Stimulated activated memory B cell treated with anti-CD40 and anti-IgM and Interleukin-4, amounts not matched to agents 10 μg/mL and 1 μg/mL and 100 μg/mL, for 72 hours (primary cell): Measurements from ENCODE around the gene KCNC1.

Experiments
- ATAC-seq: fragments of 150-1000 bp; cut with Tn5 transposase; 2 replicates; pipeline ENCODE4 v1.10.0; 2021
- H3K27ac Mint-ChIP-seq: one replicate; pipeline ENCODE4 v1.8.0; 2022; ENCODE audit warnings: mild to moderate bottlenecking, mixed read lengths
- H3K27me3 Mint-ChIP-seq: one replicate; pipeline ENCODE4 v1.8.0; 2022; ENCODE audit warnings: mixed read lengths
- H3K36me3 Mint-ChIP-seq: one replicate; pipeline ENCODE4 v1.8.0; 2022; ENCODE audit warnings: mixed read lengths
- H3K4me1 Mint-ChIP-seq: one replicate; pipeline ENCODE4 v1.8.0; 2022; ENCODE audit warnings: mixed read lengths
- H3K4me3 Mint-ChIP-seq: one replicate; pipeline ENCODE4 v1.8.0; 2022; ENCODE audit warnings: mild to moderate bottlenecking, moderate library complexity, mixed read lengths
- H3K9me3 Mint-ChIP-seq: one replicate; pipeline ENCODE4 v1.8.0; 2022; ENCODE audit warnings: mixed read lengths

Gene KCNC1

DNA sequence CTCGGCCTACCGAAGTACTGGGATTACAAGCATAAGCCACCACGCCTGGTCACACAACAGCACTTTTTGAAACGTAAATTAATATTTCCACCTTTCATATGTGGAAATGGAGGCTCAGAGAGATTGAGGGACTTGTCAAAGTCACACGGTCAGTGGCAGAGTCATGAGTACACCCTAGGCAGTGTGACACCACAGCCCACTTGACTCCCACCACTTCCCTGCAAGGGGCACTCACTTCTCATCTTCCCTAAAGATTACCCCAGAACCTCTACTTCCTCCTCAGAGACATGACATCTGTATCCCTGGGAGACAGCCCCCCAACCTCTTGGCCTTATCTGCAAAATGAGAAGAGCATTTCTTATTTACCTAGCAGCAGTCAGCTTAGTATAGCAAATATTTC is 31.7 kb upstream of the KCNC1 start:
- H3K4me3 Mint-ChIP-seq = no peak overlapping the region

DNA sequence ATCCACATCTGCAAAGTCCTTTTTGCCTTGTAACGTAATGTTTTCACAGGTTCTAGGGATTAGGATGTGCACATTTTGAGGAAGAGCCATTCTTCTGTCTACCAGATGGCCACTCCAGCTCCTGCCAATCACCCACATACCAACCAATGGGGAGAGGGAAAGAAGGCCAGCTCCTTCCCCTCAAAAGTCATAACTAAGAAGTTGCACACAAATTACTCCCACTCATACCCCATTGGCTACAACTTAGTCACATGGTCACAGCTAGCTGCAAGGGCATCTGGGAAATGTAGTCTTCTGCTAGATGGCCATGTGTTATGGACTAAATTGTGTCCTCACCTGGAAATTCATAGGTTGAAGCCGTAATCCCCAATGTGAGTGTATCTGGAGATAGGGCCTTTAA is 30.6 kb upstream of the KCNC1 start:
- no peak overlapping the region for H3K4me3 Mint-ChIP-seq
- no peaks in the 10 kb centered on the region for H3K36me3 Mint-ChIP-seq
- H3K4me1 Mint-ChIP-seq = no peaks in the 10 kb centered on the region
- peaks cover 7% of the 10 kb centered on the region for H3K9me3 Mint-ChIP-seq
- no peak for ATAC-seq
- peaks cover 21% of the 10 kb centered on the region for H3K27me3 Mint-ChIP-seq
- no peak overlapping the region for H3K27ac Mint-ChIP-seq

More for the DNA sequence above, 31.7 kb upstream of the KCNC1 start:
- Mint-ChIP-seq H3K36me3 (no peaks in the 10 kb centered on the region), H3K9me3 (peaks cover 7% of the 10 kb centered on the region), H3K27me3 (peaks cover 29% of the 10 kb centered on the region), H3K27ac (no peak overlapping the region), H3K4me1 (no peaks in the 10 kb centered on the region)
- no peak for ATAC-seq

DNA sequence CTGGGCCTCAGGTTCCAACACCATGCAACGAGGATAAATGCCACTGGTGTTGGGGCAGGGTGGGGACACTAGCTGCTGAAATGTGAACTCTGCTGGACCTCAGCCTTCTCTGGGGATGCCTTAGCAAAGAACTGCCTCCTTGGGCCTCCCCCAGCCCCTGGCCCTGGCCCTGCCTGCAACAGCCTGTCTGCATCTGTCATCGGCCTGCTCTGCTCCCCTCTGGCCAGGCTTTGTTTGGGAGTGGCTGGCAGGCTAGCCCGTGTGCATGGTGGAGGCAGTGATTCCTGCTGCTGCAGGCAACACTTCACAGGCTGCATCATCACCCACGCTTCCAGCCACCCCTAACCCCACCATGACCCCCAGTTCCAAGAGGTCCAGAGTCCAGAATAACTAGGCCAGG is 26.8 kb upstream of the KCNC1 start:
- no peak for ATAC-seq
- Mint-ChIP-seq H3K9me3 (peaks cover 7% of the 10 kb centered on the region), H3K36me3 (no peaks in the 10 kb centered on the region), H3K4me3 (no peak overlapping the region), H3K4me1 (no peaks in the 10 kb centered on the region), H3K27ac (no peak overlapping the region), H3K27me3 (peaks cover 12% of the 10 kb centered on the region)

DNA sequence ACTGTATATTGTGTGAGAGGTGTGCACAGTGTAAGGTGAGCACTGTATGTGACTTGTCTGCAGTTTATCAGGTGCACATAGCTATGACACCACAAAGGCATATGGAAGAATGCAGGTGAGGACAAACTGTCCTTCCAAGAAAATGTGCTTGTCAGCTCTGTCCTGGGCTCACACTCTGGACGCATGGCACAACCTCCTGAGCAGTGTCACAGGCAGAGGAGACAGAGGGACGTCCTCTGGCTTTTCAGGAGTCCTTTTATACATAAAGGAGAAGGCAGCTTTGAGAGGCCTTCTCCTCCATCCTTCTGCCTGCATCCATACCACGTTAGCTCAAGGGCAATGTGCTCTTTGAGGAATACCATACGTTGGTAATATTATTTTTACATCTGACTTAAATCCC is 22.7 kb upstream of the KCNC1 start:
- Mint-ChIP-seq H3K9me3 (no peaks in the 10 kb centered on the region), H3K27me3 (no peaks in the 10 kb centered on the region), H3K4me3 (no peak overlapping the region), H3K27ac (no peak overlapping the region), H3K36me3 (no peaks in the 10 kb centered on the region), H3K4me1 (no peaks in the 10 kb centered on the region)
- no peak for ATAC-seq

DNA sequence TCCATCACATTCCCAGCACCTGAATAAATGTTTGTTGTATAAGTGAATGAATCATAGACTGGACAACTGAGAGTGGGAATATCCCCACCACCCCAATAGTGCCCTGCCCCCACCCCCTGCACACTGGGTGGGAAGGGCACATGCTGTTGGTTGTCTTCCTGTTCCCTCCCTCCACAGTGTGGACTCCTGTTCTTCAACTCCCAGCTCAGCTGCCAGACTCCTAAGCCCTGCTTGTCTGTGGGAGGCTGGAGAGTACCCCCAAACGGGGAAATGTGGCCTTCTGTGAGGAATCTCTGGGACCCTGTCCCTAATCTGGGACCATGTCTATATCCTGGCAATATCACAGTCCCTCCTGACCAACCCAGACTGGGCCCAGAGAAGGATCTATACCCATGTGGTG is 20.7 kb upstream of the KCNC1 start:
- no peaks in the 10 kb centered on the region for H3K4me1 Mint-ChIP-seq
- no peaks in the 10 kb centered on the region for H3K36me3 Mint-ChIP-seq
- H3K27ac Mint-ChIP-seq = no peak overlapping the region
- no peaks in the 10 kb centered on the region for H3K27me3 Mint-ChIP-seq
- H3K9me3 Mint-ChIP-seq = no peaks in the 10 kb centered on the region
- ATAC-seq = no peak
- no peak overlapping the region for H3K4me3 Mint-ChIP-seq

DNA sequence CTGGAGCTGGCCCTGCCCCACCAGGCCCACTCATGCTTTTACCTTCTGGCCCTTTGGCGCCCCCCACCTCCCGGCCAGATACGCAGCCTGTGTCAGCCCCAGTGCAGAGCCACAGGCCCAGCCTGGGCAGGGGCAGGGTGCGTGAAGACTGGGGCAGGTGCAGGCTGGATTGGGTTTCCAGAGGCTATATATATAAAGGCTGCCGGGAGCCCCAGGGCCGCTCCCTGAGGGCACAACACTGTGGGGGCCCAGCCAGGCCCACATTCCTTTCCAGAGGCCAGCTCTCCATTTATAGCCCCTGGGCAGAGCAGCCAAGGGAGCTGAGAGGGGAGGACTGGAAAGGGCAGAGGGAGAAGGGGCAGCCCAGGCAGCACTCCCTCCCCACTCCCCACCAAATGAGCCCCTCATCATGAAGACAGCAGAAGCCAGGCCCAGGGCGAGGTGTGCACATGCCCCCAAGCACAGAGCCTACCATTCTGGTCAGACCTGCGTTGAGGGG is 20.2 kb upstream of the KCNC1 start:
- no peak for ATAC-seq
- H3K36me3 Mint-ChIP-seq = no peaks in the 10 kb centered on the region
- H3K27ac Mint-ChIP-seq = no peak overlapping the region
- H3K4me1 Mint-ChIP-seq = no peaks in the 10 kb centered on the region
- no peaks in the 10 kb centered on the region for H3K27me3 Mint-ChIP-seq
- no peak overlapping the region for H3K4me3 Mint-ChIP-seq
- H3K9me3 Mint-ChIP-seq = no peaks in the 10 kb centered on the region

DNA sequence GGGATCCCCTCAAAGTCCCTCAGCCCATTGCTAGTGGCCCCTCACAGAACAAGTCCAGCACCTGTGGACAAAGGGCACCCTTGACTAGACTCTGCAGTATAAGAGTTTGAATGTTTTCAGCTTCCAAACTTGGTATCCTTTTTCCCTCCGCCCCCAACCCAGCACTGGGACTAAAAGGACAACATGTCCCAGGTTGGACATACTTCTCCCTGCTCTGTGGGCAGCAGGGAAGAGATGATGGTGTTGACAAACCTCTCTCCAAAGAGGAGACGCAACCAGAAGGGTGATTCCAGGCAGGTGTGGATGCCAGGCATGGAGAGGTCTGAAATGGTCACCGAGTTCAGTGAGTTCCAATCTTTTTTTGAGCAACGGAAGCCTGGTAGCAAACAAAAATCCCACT is 19.7 kb upstream of the KCNC1 start:
- H3K27me3 Mint-ChIP-seq = no peaks in the 10 kb centered on the region
- no peak overlapping the region for H3K27ac Mint-ChIP-seq
- no peak for ATAC-seq
- no peak overlapping the region for H3K4me3 Mint-ChIP-seq
- H3K36me3 Mint-ChIP-seq = no peaks in the 10 kb centered on the region
- no peaks in the 10 kb centered on the region for H3K9me3 Mint-ChIP-seq
- H3K4me1 Mint-ChIP-seq = no peaks in the 10 kb centered on the region

DNA sequence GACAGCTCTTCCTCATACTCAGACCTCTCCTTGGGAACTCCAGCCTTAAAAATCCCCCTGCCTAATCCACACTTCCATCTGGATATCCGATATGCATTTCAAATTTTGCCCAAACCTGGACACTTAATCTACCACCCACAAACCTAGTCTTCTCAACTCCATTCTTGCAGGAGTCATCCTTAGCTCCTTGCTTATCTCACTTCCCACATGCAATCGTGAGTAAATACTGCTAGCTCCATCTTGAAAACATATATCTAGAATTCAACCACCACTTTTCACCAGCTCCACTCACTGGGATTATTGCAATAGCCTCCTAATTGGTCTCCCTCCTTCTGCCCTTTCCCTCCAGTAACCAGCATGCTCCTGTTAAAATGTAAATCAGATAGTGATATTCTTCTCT is 17.8 kb upstream of the KCNC1 start:
- H3K9me3 Mint-ChIP-seq = no peaks in the 10 kb centered on the region
- no peak for ATAC-seq
- no peaks in the 10 kb centered on the region for H3K36me3 Mint-ChIP-seq
- H3K27me3 Mint-ChIP-seq = peaks cover under 1% of the 10 kb centered on the region
- H3K4me1 Mint-ChIP-seq = no peaks in the 10 kb centered on the region
- no peak overlapping the region for H3K27ac Mint-ChIP-seq
- no peak overlapping the region for H3K4me3 Mint-ChIP-seq

DNA sequence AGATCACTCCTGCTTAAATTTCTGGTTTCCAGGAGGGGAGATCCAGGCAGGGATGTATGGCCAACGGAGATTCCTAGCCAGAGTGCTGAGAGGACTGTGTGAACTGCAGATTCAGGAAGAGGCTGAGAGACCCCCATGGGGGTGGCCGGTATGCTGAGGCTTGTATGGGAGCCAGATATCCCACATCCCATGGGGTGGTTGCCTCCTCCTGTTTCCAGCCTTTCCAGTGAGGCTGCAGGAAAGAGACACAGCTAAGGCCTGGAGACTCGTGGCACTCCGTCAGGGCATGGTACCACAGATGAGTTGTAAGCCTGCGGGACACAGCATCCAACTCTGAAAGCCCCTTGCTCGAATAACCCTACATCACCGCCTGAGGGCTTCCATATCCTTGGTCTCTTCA is 16.6 kb upstream of the KCNC1 start:
- Mint-ChIP-seq H3K27me3 (peaks cover 12% of the 10 kb centered on the region), H3K4me1 (no peaks in the 10 kb centered on the region), H3K36me3 (no peaks in the 10 kb centered on the region), H3K9me3 (no peaks in the 10 kb centered on the region), H3K4me3 (no peak overlapping the region), H3K27ac (no peak overlapping the region)
- ATAC-seq = no peak

DNA sequence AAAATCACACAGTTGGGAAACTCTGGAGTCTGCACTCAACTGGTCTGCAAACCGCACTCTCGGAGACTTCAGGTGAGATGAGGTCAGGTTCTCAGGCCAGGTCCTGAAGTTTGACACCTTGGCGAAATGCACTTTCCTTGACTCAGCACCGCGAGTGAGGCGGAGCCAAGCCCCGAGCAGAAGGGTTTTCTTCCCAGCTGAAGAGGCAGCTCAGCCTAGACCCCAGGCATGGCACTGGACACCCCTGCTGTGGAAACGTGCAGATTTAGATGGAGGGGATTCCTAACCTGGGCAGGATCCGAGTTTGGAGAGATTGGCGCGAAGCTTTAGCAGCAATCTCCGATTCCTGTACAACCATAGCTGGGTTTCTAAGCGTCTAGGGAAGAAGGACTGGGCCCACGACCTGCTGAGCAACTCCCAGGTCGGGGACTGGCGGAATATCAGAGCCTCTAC is 16.0 kb upstream of the KCNC1 start:
- H3K4me1 Mint-ChIP-seq = no peaks in the 10 kb centered on the region
- no peaks in the 10 kb centered on the region for H3K36me3 Mint-ChIP-seq
- peaks cover 18% of the 10 kb centered on the region for H3K27me3 Mint-ChIP-seq
- no peaks in the 10 kb centered on the region for H3K9me3 Mint-ChIP-seq
- no peak overlapping the region for H3K27ac Mint-ChIP-seq
- no peak overlapping the region for H3K4me3 Mint-ChIP-seq
- no peak for ATAC-seq

DNA sequence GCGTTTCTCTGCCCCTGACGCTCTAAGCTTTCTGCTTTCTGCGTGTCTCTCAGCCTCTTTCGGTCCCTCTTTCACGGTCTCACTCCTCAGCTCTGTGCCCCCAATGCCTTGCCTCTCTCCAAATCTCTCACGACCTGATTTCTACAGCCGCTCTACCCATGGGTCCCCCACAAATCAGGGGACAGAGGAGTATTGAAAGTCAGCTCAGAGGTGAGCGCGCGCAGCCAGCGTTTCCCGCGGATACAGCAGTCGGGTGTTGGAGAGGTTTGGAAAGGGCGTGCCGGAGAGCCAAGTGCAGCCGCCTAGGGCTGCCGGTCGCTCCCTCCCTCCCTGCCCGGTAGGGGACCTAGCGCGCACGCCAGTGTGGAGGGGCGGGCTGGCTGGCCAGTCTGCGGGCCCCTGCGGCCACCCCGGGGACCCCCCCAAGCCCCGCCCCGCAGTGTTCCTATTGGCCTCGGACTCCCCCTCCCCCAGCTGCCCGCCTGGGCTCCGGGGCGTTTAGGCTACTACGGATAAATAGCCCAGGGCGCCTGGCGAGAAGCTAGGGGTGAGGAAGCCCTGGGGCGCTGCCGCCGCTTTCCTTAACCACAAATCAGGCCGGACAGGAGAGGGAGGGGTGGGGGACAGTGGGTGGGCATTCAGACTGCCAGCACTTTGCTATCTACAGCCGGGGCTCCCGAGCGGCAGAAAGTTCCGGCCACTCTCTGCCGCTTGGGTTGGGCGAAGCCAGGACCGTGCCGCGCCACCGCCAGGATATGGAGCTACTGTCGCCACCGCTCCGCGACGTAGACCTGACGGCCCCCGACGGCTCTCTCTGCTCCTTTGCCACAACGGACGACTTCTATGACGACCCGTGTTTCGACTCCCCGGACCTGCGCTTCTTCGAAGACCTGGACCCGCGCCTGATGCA is 15.3 kb upstream of the KCNC1 start, which contains the start of gene MYOD1:
Gene MYOD1, plus strand, starts transcription at position 544 of the 910 bp plus-strand sequence. Its CDS starts 212 bp downstream, at position 756.
- Mint-ChIP-seq H3K4me3 (no peak within 1 kb of the TSS), H3K4me1 (no peaks in the 10 kb centered on the region), H3K36me3 (no peaks in the 10 kb centered on the region), H3K9me3 (no peaks in the 10 kb centered on the region), H3K27ac (no peak within 1 kb of the TSS), H3K27me3 (peaks cover 25% of the 10 kb centered on the region)
- no peak for ATAC-seq

DNA sequence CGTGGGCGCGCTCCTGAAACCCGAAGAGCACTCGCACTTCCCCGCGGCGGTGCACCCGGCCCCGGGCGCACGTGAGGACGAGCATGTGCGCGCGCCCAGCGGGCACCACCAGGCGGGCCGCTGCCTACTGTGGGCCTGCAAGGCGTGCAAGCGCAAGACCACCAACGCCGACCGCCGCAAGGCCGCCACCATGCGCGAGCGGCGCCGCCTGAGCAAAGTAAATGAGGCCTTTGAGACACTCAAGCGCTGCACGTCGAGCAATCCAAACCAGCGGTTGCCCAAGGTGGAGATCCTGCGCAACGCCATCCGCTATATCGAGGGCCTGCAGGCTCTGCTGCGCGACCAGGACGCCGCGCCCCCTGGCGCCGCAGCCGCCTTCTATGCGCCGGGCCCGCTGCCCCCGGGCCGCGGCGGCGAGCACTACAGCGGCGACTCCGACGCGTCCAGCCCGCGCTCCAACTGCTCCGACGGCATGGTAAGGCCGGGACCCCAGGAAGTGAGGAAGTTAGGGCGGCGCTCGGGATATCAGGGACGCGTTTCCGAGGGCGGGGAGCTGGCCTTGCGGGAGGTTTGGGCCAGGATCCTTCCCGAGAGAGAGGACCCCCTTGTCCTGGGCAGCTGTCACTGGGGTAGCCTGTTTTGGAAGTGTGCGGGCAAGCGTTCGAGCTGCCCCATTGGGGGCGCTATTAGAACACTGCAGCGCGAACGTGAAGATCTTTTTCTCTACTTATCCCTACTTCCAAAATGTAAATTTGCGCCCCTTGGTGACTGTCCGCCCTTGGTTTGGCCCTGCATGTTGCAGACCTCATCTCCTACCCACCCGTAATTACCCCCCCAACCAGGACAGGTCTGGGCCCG is 14.4 kb upstream of the KCNC1 start:
- ATAC-seq = no peak
- H3K4me3 Mint-ChIP-seq = no peak overlapping the region
- no peaks in the 10 kb centered on the region for H3K9me3 Mint-ChIP-seq
- no peaks in the 10 kb centered on the region for H3K4me1 Mint-ChIP-seq
- H3K27me3 Mint-ChIP-seq = peaks cover 27% of the 10 kb centered on the region
- no peak overlapping the region for H3K27ac Mint-ChIP-seq
- no peaks in the 10 kb centered on the region for H3K36me3 Mint-ChIP-seq

DNA sequence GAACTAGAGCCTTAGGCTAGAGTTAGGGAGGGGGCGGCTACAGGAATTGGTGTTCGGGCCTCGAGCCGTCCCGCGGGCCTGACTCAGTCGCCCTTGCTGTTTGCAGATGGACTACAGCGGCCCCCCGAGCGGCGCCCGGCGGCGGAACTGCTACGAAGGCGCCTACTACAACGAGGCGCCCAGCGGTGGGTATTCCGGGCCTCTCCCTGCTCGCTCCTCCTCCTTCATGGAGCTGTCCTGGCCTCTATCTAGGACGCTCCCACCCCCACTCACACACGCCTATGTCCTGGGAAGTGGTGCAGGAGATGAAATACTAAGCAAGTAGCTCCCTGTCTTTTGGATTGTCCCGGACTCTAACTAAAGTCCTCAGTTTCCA is 13.8 kb upstream of the KCNC1 start:
- no peak for ATAC-seq
- Mint-ChIP-seq H3K36me3 (no peaks in the 10 kb centered on the region), H3K4me1 (no peaks in the 10 kb centered on the region)

DNA sequence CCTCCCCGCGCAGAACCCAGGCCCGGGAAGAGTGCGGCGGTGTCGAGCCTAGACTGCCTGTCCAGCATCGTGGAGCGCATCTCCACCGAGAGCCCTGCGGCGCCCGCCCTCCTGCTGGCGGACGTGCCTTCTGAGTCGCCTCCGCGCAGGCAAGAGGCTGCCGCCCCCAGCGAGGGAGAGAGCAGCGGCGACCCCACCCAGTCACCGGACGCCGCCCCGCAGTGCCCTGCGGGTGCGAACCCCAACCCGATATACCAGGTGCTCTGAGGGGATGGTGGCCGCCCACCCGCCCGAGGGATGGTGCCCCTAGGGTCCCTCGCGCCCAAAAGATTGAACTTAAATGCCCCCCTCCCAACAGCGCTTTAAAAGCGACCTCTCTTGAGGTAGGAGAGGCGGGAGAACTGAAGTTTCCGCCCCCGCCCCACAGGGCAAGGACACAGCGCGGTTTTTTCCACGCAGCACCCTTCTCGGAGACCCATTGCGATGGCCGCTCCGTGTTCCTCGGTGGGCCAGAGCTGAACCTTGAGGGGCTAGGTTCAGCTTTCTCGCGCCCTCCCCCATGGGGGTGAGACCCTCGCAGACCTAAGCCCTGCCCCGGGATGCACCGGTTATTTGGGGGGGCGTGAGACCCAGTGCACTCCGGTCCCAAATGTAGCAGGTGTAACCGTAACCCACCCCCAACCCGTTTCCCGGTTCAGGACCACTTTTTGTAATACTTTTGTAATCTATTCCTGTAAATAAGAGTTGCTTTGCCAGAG is 13.2 kb upstream of the KCNC1 start:
- Mint-ChIP-seq H3K27me3 (peaks cover 27% of the 10 kb centered on the region), H3K36me3 (no peaks in the 10 kb centered on the region), H3K9me3 (no peaks in the 10 kb centered on the region), H3K27ac (no peak overlapping the region), H3K4me1 (no peaks in the 10 kb centered on the region), H3K4me3 (no peak overlapping the region)
- no peak for ATAC-seq

More for the DNA sequence above, 13.8 kb upstream of the KCNC1 start:
- Mint-ChIP-seq H3K27ac (no peak overlapping the region), H3K4me3 (no peak overlapping the region), H3K27me3 (peaks cover 27% of the 10 kb centered on the region), H3K9me3 (no peaks in the 10 kb centered on the region)
